DMS53 (cell line): ENCODE results near the gene ARHGAP8.
"Not testable (repeated sequence)": the region's sequence is repeated elsewhere in the genome, so short reads cannot be mapped to it uniquely, and the experiment has no call there.

ENCODE experiments used
- DNase-seq: peaks from one replicate; lab custom pipeline; 2025; lab: John Stamatoyannopoulos, UW

ARHGAP8 gene

GRCh38 chr22:44889255-44889878 lies 137.0 kb downstream of the ARHGAP8 start:
- peak; percentile 6 for DNase-seq

- DNase-seq: no peak
Observed at GRCh38 chr22:44890416-44891292, 138.3 kb downstream of the ARHGAP8 start.

GRCh38 chr22:44891293-44891747 lies 138.9 kb downstream of the ARHGAP8 start:
- no peak for DNase-seq

GRCh38 chr22:44891791-44892190 lies 139.4 kb downstream of the ARHGAP8 start:
- DNase-seq: no peak

GRCh38 chr22:44892243-44892642 lies 139.9 kb downstream of the ARHGAP8 start:
- DNase-seq: no peak

- no peak for DNase-seq
Observed at GRCh38 chr22:44892803-44893730, 140.7 kb downstream of the ARHGAP8 start.

GRCh38 chr22:44893731-44894080 lies 141.3 kb downstream of the ARHGAP8 start:
- DNase-seq: no peak

GRCh38 chr22:44894321-44894720 lies 141.9 kb downstream of the ARHGAP8 start:
- DNase-seq: no peak

GRCh38 chr22:44894782-44895181 lies 142.4 kb downstream of the ARHGAP8 start:
- no peak for DNase-seq

GRCh38 chr22:44895296-44896055 lies 143.1 kb downstream of the ARHGAP8 start:
- DNase-seq: no peak

- DNase-seq: no peak
Observed at GRCh38 chr22:44898236-44898635, 145.9 kb downstream of the ARHGAP8 start.

GRCh38 chr22:44901301-44901700 lies 148.9 kb downstream of the ARHGAP8 start:
- DNase-seq: peak; percentile 30

GRCh38 chr22:44903164-44903563 lies 150.8 kb downstream of the ARHGAP8 start:
- not testable (repeated sequence) for DNase-seq

GRCh38 chr22:44904492-44905152 lies 152.2 kb downstream of the ARHGAP8 start:
- DNase-seq: not testable (repeated sequence)

GRCh38 chr22:44906248-44906936 lies 154.0 kb downstream of the ARHGAP8 start:
- no peak for DNase-seq

GRCh38 chr22:44906999-44907644 lies 154.7 kb downstream of the ARHGAP8 start:
- no peak for DNase-seq

GRCh38 chr22:44907765-44908737 lies 155.7 kb downstream of the ARHGAP8 start:
- DNase-seq: no peak

- DNase-seq: no peak
Observed at GRCh38 chr22:44909241-44909640, 156.9 kb downstream of the ARHGAP8 start.
